ENCODE results near the gene PPFIA2.

PPFIA2 gene

GRCh38 chr12:81530352-81530751 is 228.8 kb downstream of the PPFIA2 start:
- Histone ChIP-seq H3K36me3 (ENCODE audit: control insufficient read depth, insufficient read depth, low read length) (no peaks in the 10 kb centered on the region), H3K27ac (ENCODE audit: insufficient read depth, low read length, poor library complexity, severe bottlenecking) (no peak overlapping the region), H3K9me3 (ENCODE audit: control insufficient read depth, low read length) (no peaks in the 10 kb centered on the region), H3K4me3 (ENCODE audit: insufficient read depth, low read depth, low read length, poor library complexity, severe bottlenecking) (no peak overlapping the region), H3K4me1 (ENCODE audit: control insufficient read depth, insufficient read depth, low read length, poor library complexity, severe bottlenecking) (no peaks in the 10 kb centered on the region), H3K27me3 (replicated peaks; ENCODE audit: control insufficient read depth, insufficient read depth, low read length, poor library complexity, severe bottlenecking) (no peaks in the 10 kb centered on the region)
- no peak for DNase-seq

GRCh38 chr12:81520064-81520945 is 238.8 kb downstream of the PPFIA2 start:
- no peak overlapping the region for H3K4me3 ChIP-seq (ENCODE audit: insufficient read depth, low read depth, low read length, poor library complexity, severe bottlenecking)

GRCh38 chr12:81518638-81519037 is 240.5 kb downstream of the PPFIA2 start:
- DNase-seq, result no peak
- H3K27ac ChIP-seq (ENCODE audit: insufficient read depth, low read length, poor library complexity, severe bottlenecking), result no peak overlapping the region
- no peaks in the 10 kb centered on the region for H3K36me3 ChIP-seq (ENCODE audit: control insufficient read depth, insufficient read depth, low read length)
- H3K9me3 ChIP-seq (ENCODE audit: control insufficient read depth, low read length), result no peaks in the 10 kb centered on the region
- H3K4me3 ChIP-seq (ENCODE audit: insufficient read depth, low read depth, low read length, poor library complexity, severe bottlenecking), result no peak overlapping the region
- H3K4me1 ChIP-seq (ENCODE audit: control insufficient read depth, insufficient read depth, low read length, poor library complexity, severe bottlenecking), result no peaks in the 10 kb centered on the region
- H3K27me3 ChIP-seq (replicated peaks; ENCODE audit: control insufficient read depth, insufficient read depth, low read length, poor library complexity, severe bottlenecking), result no peaks in the 10 kb centered on the region

More at GRCh38 chr12:81520064-81520945, 238.8 kb downstream of the PPFIA2 start:
- no peak for DNase-seq
- Histone ChIP-seq H3K9me3 (ENCODE audit: control insufficient read depth, low read length) (no peaks in the 10 kb centered on the region), H3K4me1 (ENCODE audit: control insufficient read depth, insufficient read depth, low read length, poor library complexity, severe bottlenecking) (no peaks in the 10 kb centered on the region), H3K27ac (ENCODE audit: insufficient read depth, low read length, poor library complexity, severe bottlenecking) (no peak overlapping the region), H3K36me3 (ENCODE audit: control insufficient read depth, insufficient read depth, low read length) (no peaks in the 10 kb centered on the region), H3K27me3 (replicated peaks; ENCODE audit: control insufficient read depth, insufficient read depth, low read length, poor library complexity, severe bottlenecking) (no peaks in the 10 kb centered on the region)

- no peak overlapping the region for H3K4me3 ChIP-seq (ENCODE audit: insufficient read depth, low read depth, low read length, poor library complexity, severe bottlenecking)
- DNase-seq, result no peak
- no peaks in the 10 kb centered on the region for H3K9me3 ChIP-seq (ENCODE audit: control insufficient read depth, low read length)
- H3K36me3 ChIP-seq (ENCODE audit: control insufficient read depth, insufficient read depth, low read length), result no peaks in the 10 kb centered on the region
- no peaks in the 10 kb centered on the region for H3K4me1 ChIP-seq (ENCODE audit: control insufficient read depth, insufficient read depth, low read length, poor library complexity, severe bottlenecking)
- no peaks in the 10 kb centered on the region for H3K27me3 ChIP-seq (replicated peaks; ENCODE audit: control insufficient read depth, insufficient read depth, low read length, poor library complexity, severe bottlenecking)
- H3K27ac ChIP-seq (ENCODE audit: insufficient read depth, low read length, poor library complexity, severe bottlenecking), result no peak overlapping the region
Observed at GRCh38 chr12:81517296-81517695, 241.9 kb downstream of the PPFIA2 start.

GRCh38 chr12:81502912-81503695 is 256.0 kb downstream of the PPFIA2 start:
- H3K27me3 ChIP-seq (replicated peaks; ENCODE audit: control insufficient read depth, insufficient read depth, low read length, poor library complexity, severe bottlenecking), result no peaks in the 10 kb centered on the region
- H3K9me3 ChIP-seq (ENCODE audit: control insufficient read depth, low read length), result no peaks in the 10 kb centered on the region
- no peak overlapping the region for H3K4me3 ChIP-seq (ENCODE audit: insufficient read depth, low read depth, low read length, poor library complexity, severe bottlenecking)
- no peak overlapping the region for H3K27ac ChIP-seq (ENCODE audit: insufficient read depth, low read length, poor library complexity, severe bottlenecking)
- no peaks in the 10 kb centered on the region for H3K4me1 ChIP-seq (ENCODE audit: control insufficient read depth, insufficient read depth, low read length, poor library complexity, severe bottlenecking)
- no peak for DNase-seq
- H3K36me3 ChIP-seq (ENCODE audit: control insufficient read depth, insufficient read depth, low read length), result no peaks in the 10 kb centered on the region

GRCh38 chr12:81500788-81501187 is 258.4 kb downstream of the PPFIA2 start:
- Histone ChIP-seq H3K27ac (ENCODE audit: insufficient read depth, low read length, poor library complexity, severe bottlenecking) (no peak overlapping the region), H3K36me3 (ENCODE audit: control insufficient read depth, insufficient read depth, low read length) (no peaks in the 10 kb centered on the region), H3K27me3 (replicated peaks; ENCODE audit: control insufficient read depth, insufficient read depth, low read length, poor library complexity, severe bottlenecking) (no peaks in the 10 kb centered on the region), H3K4me1 (ENCODE audit: control insufficient read depth, insufficient read depth, low read length, poor library complexity, severe bottlenecking) (no peaks in the 10 kb centered on the region), H3K9me3 (ENCODE audit: control insufficient read depth, low read length) (peaks cover 5% of the 10 kb centered on the region), H3K4me3 (ENCODE audit: insufficient read depth, low read depth, low read length, poor library complexity, severe bottlenecking) (no peak overlapping the region)
- no peak for DNase-seq

GRCh38 chr12:81499809-81500208 is 259.3 kb downstream of the PPFIA2 start:
- Histone ChIP-seq H3K27me3 (replicated peaks; ENCODE audit: control insufficient read depth, insufficient read depth, low read length, poor library complexity, severe bottlenecking) (no peaks in the 10 kb centered on the region), H3K9me3 (ENCODE audit: control insufficient read depth, low read length) (peaks cover 5% of the 10 kb centered on the region), H3K36me3 (ENCODE audit: control insufficient read depth, insufficient read depth, low read length) (no peaks in the 10 kb centered on the region), H3K27ac (ENCODE audit: insufficient read depth, low read length, poor library complexity, severe bottlenecking) (no peak overlapping the region), H3K4me1 (ENCODE audit: control insufficient read depth, insufficient read depth, low read length, poor library complexity, severe bottlenecking) (no peaks in the 10 kb centered on the region), H3K4me3 (ENCODE audit: insufficient read depth, low read depth, low read length, poor library complexity, severe bottlenecking) (no peak overlapping the region)
- no peak for DNase-seq

GRCh38 chr12:81492131-81492720 is 266.9 kb downstream of the PPFIA2 start:
- H3K4me1 ChIP-seq (ENCODE audit: control insufficient read depth, insufficient read depth, low read length, poor library complexity, severe bottlenecking), result no peaks in the 10 kb centered on the region
- H3K36me3 ChIP-seq (ENCODE audit: control insufficient read depth, insufficient read depth, low read length), result no peaks in the 10 kb centered on the region
- no peak overlapping the region for H3K4me3 ChIP-seq (ENCODE audit: insufficient read depth, low read depth, low read length, poor library complexity, severe bottlenecking)
- no peak overlapping the region for H3K27ac ChIP-seq (ENCODE audit: insufficient read depth, low read length, poor library complexity, severe bottlenecking)
- peaks cover 5% of the 10 kb centered on the region for H3K9me3 ChIP-seq (ENCODE audit: control insufficient read depth, low read length)
- no peak for DNase-seq
- no peaks in the 10 kb centered on the region for H3K27me3 ChIP-seq (replicated peaks; ENCODE audit: control insufficient read depth, insufficient read depth, low read length, poor library complexity, severe bottlenecking)

GRCh38 chr12:81472934-81473333 is 286.2 kb downstream of the PPFIA2 start:
- H3K36me3 ChIP-seq (ENCODE audit: control insufficient read depth, insufficient read depth, low read length), result no peaks in the 10 kb centered on the region
- H3K27ac ChIP-seq (ENCODE audit: insufficient read depth, low read length, poor library complexity, severe bottlenecking), result no peak overlapping the region
- no peaks in the 10 kb centered on the region for H3K9me3 ChIP-seq (ENCODE audit: control insufficient read depth, low read length)
- no peaks in the 10 kb centered on the region for H3K27me3 ChIP-seq (replicated peaks; ENCODE audit: control insufficient read depth, insufficient read depth, low read length, poor library complexity, severe bottlenecking)
- H3K4me1 ChIP-seq (ENCODE audit: control insufficient read depth, insufficient read depth, low read length, poor library complexity, severe bottlenecking), result no peaks in the 10 kb centered on the region
- DNase-seq, result no peak
- no peak overlapping the region for H3K4me3 ChIP-seq (ENCODE audit: insufficient read depth, low read depth, low read length, poor library complexity, severe bottlenecking)

- Histone ChIP-seq H3K9me3 (ENCODE audit: control insufficient read depth, low read length) (no peaks in the 10 kb centered on the region), H3K27me3 (replicated peaks; ENCODE audit: control insufficient read depth, insufficient read depth, low read length, poor library complexity, severe bottlenecking) (no peaks in the 10 kb centered on the region), H3K36me3 (ENCODE audit: control insufficient read depth, insufficient read depth, low read length) (no peaks in the 10 kb centered on the region), H3K4me1 (ENCODE audit: control insufficient read depth, insufficient read depth, low read length, poor library complexity, severe bottlenecking) (no peaks in the 10 kb centered on the region), H3K27ac (ENCODE audit: insufficient read depth, low read length, poor library complexity, severe bottlenecking) (no peak overlapping the region), H3K4me3 (ENCODE audit: insufficient read depth, low read depth, low read length, poor library complexity, severe bottlenecking) (no peak overlapping the region)
- no peak for DNase-seq
Observed at GRCh38 chr12:81470923-81471322, 288.2 kb downstream of the PPFIA2 start.

All from effector memory CD4-positive, alpha-beta T cell (primary cell).